WTC11 (cell line): ENCODE results near the gene RBM19. TPM values are rescaled to one million over a fixed set of nuclear protein-coding genes. Genes with fewer than 3 reads are reported as not detected.

Experiments used
- ATAC-seq: fragments of 200-7000 bp; cut with Tn5 transposase; 2 replicates; pipeline ENCODE4 v1.10.0; 2021; ENCODE audit warnings: mild to moderate bottlenecking, moderate library complexity
- CTCF ChIA-PET: fragments of 300-600 bp; sonication (Branson Sonifier 250); formaldehyde crosslinking; loops from one replicate; lab custom pipeline; 2021; ENCODE audit warnings: antibody characterized with exemption; lab: Charles Lee
- POLR2A ChIA-PET: fragments of 350-600 bp; sonication (Branson Sonifier 250); formaldehyde crosslinking; loops from one replicate; lab custom pipeline; 2021; ENCODE audit warnings: antibody characterized with exemption; lab: Charles Lee
- DNase-seq: peaks from one replicate; pipeline ENCODE4 v3.0.0; 2021; ENCODE audit warnings: low spot score
- H3K27ac Mint-ChIP-seq: 2 replicates; pipeline ENCODE4 v1.8.0; 2021; ENCODE audit warnings: mixed read lengths
- H3K27me3 Mint-ChIP-seq: 2 replicates; pipeline ENCODE4 v1.8.0; 2021; ENCODE audit warnings: low read depth, mild to moderate bottlenecking, moderate library complexity, mixed read lengths
- H3K36me3 Mint-ChIP-seq: 2 replicates; pipeline ENCODE4 v1.8.0; 2021; ENCODE audit warnings: mixed read lengths
- H3K4me1 Mint-ChIP-seq: 2 replicates; pipeline ENCODE4 v1.8.0; 2022; ENCODE audit warnings: mixed read lengths
- H3K4me3 Mint-ChIP-seq: 2 replicates; pipeline ENCODE4 v1.8.0; 2021; ENCODE audit warnings: mild to moderate bottlenecking, moderate library complexity, mixed read lengths
- H3K9me3 Mint-ChIP-seq: 2 replicates; pipeline ENCODE4 v1.8.0; 2021; ENCODE audit warnings: mixed read lengths
- AFF4 ChIP-seq: sonication (generic); formaldehyde crosslinking; IDR thresholded peaks from 2 replicates; pipeline ENCODE4 v1.8.1; 2023; ENCODE audit warnings: mild to moderate bottlenecking, missing genetic modification reagents, borderline replicate concordance
- ATF6 ChIP-seq: sonication (generic); formaldehyde crosslinking; IDR thresholded peaks from 2 replicates; pipeline ENCODE4 v1.8.1; 2023; ENCODE audit warnings: mild to moderate bottlenecking, missing genetic modification reagents
- CDX4 ChIP-seq: fragments of 250-450 bp; sonication (Bioruptor Pico); IDR thresholded peaks from 2 replicates; pipeline ENCODE4 v1.9.0; 2021; ENCODE audit warnings: moderate library complexity, mild to moderate bottlenecking, inconsistent platforms, borderline replicate concordance
- ELF4 ChIP-seq: sonication (generic); formaldehyde crosslinking; IDR thresholded peaks from 2 replicates; pipeline ENCODE4 v1.8.1; 2022; ENCODE audit warnings: low read depth, mild to moderate bottlenecking, moderate library complexity, missing genetic modification reagents
- ESRRA ChIP-seq: sonication (generic); formaldehyde crosslinking; IDR thresholded peaks from 2 replicates; pipeline ENCODE4 v1.8.1; 2022; ENCODE audit warnings: mild to moderate bottlenecking, missing genetic modification reagents, borderline replicate concordance
- ETV6 ChIP-seq: sonication (generic); formaldehyde crosslinking; IDR thresholded peaks from 2 replicates; pipeline ENCODE4 v1.8.1; 2022; ENCODE audit warnings: mild to moderate bottlenecking, missing genetic modification reagents
- HMGXB4 ChIP-seq: sonication (generic); formaldehyde crosslinking; IDR thresholded peaks from 2 replicates; pipeline ENCODE4 v1.8.1; 2023; ENCODE audit warnings: mild to moderate bottlenecking, moderate library complexity, missing genetic modification reagents
- IRF2 ChIP-seq: sonication (generic); formaldehyde crosslinking; IDR thresholded peaks from 2 replicates; pipeline ENCODE4 v1.8.0; 2022; ENCODE audit warnings: low read depth, missing genetic modification reagents, borderline replicate concordance
- JUN ChIP-seq: sonication (generic); formaldehyde crosslinking; IDR thresholded peaks from 2 replicates; pipeline ENCODE4 v1.8.0; 2023; ENCODE audit warnings: mild to moderate bottlenecking, missing genetic modification reagents
- MAX ChIP-seq: sonication (generic); formaldehyde crosslinking; IDR thresholded peaks from 2 replicates; pipeline ENCODE4 v1.8.0; 2022; ENCODE audit warnings: mild to moderate bottlenecking, missing genetic modification reagents
- NR3C1 ChIP-seq: sonication (generic); formaldehyde crosslinking; conservative IDR thresholded peaks from 2 replicates; pipeline ENCODE4 v1.8.1; 2023; ENCODE audit warnings: low read depth, mild to moderate bottlenecking, missing genetic modification reagents
- SMAD4 ChIP-seq: sonication (generic); formaldehyde crosslinking; IDR thresholded peaks from 2 replicates; pipeline ENCODE4 v1.8.0; 2022; ENCODE audit warnings: mild to moderate bottlenecking, missing genetic modification reagents
- TEAD4 ChIP-seq: sonication (generic); formaldehyde crosslinking; IDR thresholded peaks from 2 replicates; pipeline ENCODE4 v1.8.0; 2022; ENCODE audit warnings: mild to moderate bottlenecking, missing genetic modification reagents
- ZNF121 ChIP-seq: sonication (generic); formaldehyde crosslinking; IDR thresholded peaks from 2 replicates; pipeline ENCODE4 v1.8.0; 2023; ENCODE audit warnings: missing genetic modification reagents
- ZNF138 ChIP-seq: sonication (generic); formaldehyde crosslinking; conservative IDR thresholded peaks from 2 replicates; pipeline ENCODE4 v1.8.1; 2022; ENCODE audit warnings: mild to moderate bottlenecking, moderate library complexity, missing genetic modification reagents
- ZNF232 ChIP-seq: sonication (generic); formaldehyde crosslinking; IDR thresholded peaks from 2 replicates; pipeline ENCODE4 v1.8.0; 2022; ENCODE audit warnings: mild to moderate bottlenecking, missing genetic modification reagents
- ZNF263 ChIP-seq: sonication (generic); formaldehyde crosslinking; IDR thresholded peaks from 2 replicates; pipeline ENCODE4 v1.8.1; 2022; ENCODE audit warnings: low read depth, mild to moderate bottlenecking, moderate library complexity, missing genetic modification reagents
- ZNF281 ChIP-seq: sonication (generic); formaldehyde crosslinking; IDR thresholded peaks from 2 replicates; pipeline ENCODE4 v1.8.0; 2023; ENCODE audit warnings: mild to moderate bottlenecking, missing genetic modification reagents
- ZNF423 ChIP-seq: fragments of 250-450 bp; sonication (Bioruptor Pico); IDR thresholded peaks from 2 replicates; pipeline ENCODE4 v2.1.2; 2022; ENCODE audit warnings: mild to moderate bottlenecking, moderate library complexity
- ZNF425 ChIP-seq: fragments of 250-450 bp; sonication (Bioruptor Pico); conservative IDR thresholded peaks from 2 replicates; pipeline ENCODE4 v1.9.0; 2021; ENCODE audit warnings: mild to moderate bottlenecking
- total RNA-seq: library from RNA; stranded (reverse); gene quantifications from 3 replicates; pipeline ENCODE4 v1.2.3, GENCODE V29; 2021

Gene RBM19
- total RNA-seq, 1 experiment from 2014 or later: 60.1 TPM

- POLR2A ChIA-PET: no interaction called here
- TF ChIP-seq ZNF281 (CRISPR knock-in tag): no peak
- TF ChIP-seq ZNF121: no peak
- TF ChIP-seq MAX: no peak
- no peak for TF ChIP-seq ZNF138 (CRISPR knock-in tag)
- no peak for TF ChIP-seq ATF6
- TF ChIP-seq ZNF263 (CRISPR knock-in tag): no peak
- no peak for TF ChIP-seq ETV6 (CRISPR knock-in tag)
- no peak for TF ChIP-seq ESRRA (CRISPR knock-in tag)
- no peak for TF ChIP-seq TEAD4 (CRISPR knock-in tag)
- H3K4me3 Mint-ChIP-seq: no peak overlapping the region
- CTCF ChIA-PET: no interaction called here
- H3K27me3 Mint-ChIP-seq: no peaks in the 10 kb centered on the region
- ATAC-seq (no peak), DNase-seq (no peak)
- H3K9me3 Mint-ChIP-seq: no peaks in the 10 kb centered on the region
- H3K4me1 Mint-ChIP-seq: peaks cover 19% of the 10 kb centered on the region
- H3K27ac Mint-ChIP-seq: peak overlapping the region; percentile 53; the same call in 1 of the 2 replicates
- H3K36me3 Mint-ChIP-seq: no peaks in the 10 kb centered on the region
Observed at GRCh38 chr12:113823816-113824215, 142.3 kb downstream of the RBM19 start.

- Mint-ChIP-seq H3K9me3 (no peaks in the 10 kb centered on the region), H3K4me1 (peaks cover 19% of the 10 kb centered on the region), H3K27me3 (no peaks in the 10 kb centered on the region), H3K27ac (no peak overlapping the region), H3K4me3 (no peak overlapping the region), H3K36me3 (no peaks in the 10 kb centered on the region)
- CTCF ChIA-PET: interaction anchor here (1.2 kb wide), 1 partner anchor 361 kb away, joined by 3 read pairs; no protein-coding TSS in a partner anchor
- no peak for DNase-seq
- no peak for ATAC-seq
- POLR2A ChIA-PET: no interaction called here
- no peak for TF ChIP-seq ELF4 (CRISPR knock-in tag)
- TF ChIP-seq CDX4 (CRISPR knock-in tag): no peak
- no peak for TF ChIP-seq SMAD4 (CRISPR knock-in tag)
- TF ChIP-seq ZNF232: no peak
Observed at GRCh38 chr12:113823016-113823415, 143.1 kb downstream of the RBM19 start.

- ATAC-seq: no peak
- Mint-ChIP-seq H3K27me3 (no peaks in the 10 kb centered on the region), H3K9me3 (no peaks in the 10 kb centered on the region), H3K4me3 (no peak overlapping the region), H3K36me3 (no peaks in the 10 kb centered on the region; the same call in 1 of the 2 replicates), H3K27ac (no peak overlapping the region), H3K4me1 (peaks cover 12% of the 10 kb centered on the region)
- DNase-seq: no peak
- CTCF ChIA-PET: interaction anchor here (0.7 to 3.9 kb wide), 3 partner anchors 340 to 396 kb away, joined by 3 to 19 read pairs (median 14); no protein-coding TSS in a partner anchor
- POLR2A ChIA-PET: no interaction called here
- TF ChIP-seq AFF4: no peak
- TF ChIP-seq HMGXB4: no peak
- no peak for TF ChIP-seq JUN (CRISPR knock-in tag)
- TF ChIP-seq ZNF425 (CRISPR knock-in tag): no peak
- TF ChIP-seq IRF2: no peak
- no peak for TF ChIP-seq NR3C1 (CRISPR knock-in tag)
- TF ChIP-seq ZNF423 (CRISPR knock-in tag): no peak
Observed at GRCh38 chr12:113820842-113821241, 145.3 kb downstream of the RBM19 start.
